ENCODE results near the gene ARSG. TPM values are rescaled to one million over a fixed set of nuclear protein-coding genes. Genes with fewer than 3 reads are reported as not detected.

Gene ARSG
- total and polyA plus RNA-seq, 2 of the 13 experiments (the other 11 are each of a cell fraction or from before 2014, with no cell fraction given), result 3.7 to 15.2 TPM

DNA sequence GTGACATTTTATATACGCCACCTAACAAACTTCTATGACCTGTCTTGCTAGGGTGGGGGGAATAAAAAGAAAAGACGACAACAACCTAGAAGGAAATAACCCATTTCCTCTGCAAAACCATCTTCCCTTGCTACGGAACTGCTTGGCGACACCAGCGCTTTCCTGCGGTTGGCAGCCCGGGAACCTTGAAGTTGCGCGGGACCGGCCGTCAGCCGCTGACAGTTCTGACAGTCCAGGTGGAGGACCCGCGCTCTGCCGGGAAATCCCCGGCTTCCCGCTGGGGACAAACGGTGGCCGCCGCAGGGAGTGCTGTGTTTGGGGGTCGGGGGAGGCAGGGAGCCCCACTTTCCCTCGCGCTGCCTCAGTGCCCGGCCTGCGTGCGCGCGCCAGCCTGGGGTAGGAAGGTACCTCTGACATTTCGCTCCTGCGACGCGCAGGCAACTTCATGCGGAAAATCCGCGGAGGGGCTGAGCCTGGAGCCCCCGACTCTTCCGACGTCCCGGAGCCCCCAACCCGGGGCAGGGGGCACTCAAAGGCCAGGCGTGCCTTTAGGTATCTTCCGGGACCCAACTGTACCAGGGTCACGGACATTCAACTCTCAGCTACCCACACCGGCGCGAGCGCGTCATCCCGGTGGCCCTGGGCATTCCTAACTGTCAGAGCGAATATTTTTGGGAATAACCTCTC, 884 bp upstream of the ARSG start (continued):
- TF ChIP-seq, protein P1, sequence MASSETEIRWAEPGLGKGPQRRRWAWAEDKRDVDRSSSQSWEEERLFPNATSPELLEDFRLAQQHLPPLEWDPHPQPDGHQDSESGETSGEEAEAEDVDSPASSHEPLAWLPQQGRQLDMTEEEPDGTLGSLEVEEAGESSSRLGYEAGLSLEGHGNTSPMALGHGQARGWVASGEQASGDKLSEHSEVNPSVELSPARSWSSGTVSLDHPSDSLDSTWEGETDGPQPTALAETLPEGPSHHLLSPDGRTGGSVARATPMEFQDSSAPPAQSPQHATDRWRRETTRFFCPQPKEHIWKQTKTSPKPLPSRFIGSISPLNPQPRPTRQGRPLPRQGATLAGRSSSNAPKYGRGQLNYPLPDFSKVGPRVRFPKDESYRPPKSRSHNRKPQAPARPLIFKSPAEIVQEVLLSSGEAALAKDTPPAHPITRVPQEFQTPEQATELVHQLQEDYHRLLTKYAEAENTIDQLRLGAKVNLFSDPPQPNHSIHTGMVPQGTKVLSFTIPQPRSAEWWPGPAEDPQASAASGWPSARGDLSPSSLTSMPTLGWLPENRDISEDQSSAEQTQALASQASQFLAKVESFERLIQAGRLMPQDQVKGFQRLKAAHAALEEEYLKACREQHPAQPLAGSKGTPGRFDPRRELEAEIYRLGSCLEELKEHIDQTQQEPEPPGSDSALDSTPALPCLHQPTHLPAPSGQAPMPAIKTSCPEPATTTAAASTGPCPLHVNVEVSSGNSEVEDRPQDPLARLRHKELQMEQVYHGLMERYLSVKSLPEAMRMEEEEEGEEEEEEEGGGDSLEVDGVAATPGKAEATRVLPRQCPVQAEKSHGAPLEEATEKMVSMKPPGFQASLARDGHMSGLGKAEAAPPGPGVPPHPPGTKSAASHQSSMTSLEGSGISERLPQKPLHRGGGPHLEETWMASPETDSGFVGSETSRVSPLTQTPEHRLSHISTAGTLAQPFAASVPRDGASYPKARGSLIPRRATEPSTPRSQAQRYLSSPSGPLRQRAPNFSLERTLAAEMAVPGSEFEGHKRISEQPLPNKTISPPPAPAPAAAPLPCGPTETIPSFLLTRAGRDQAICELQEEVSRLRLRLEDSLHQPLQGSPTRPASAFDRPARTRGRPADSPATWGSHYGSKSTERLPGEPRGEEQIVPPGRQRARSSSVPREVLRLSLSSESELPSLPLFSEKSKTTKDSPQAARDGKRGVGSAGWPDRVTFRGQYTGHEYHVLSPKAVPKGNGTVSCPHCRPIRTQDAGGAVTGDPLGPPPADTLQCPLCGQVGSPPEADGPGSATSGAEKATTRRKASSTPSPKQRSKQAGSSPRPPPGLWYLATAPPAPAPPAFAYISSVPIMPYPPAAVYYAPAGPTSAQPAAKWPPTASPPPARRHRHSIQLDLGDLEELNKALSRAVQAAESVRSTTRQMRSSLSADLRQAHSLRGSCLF (CRISPR knock-in tag; IDR thresholded peaks at IDR 0.05; ENCODE audit: borderline replicate concordance), result no peak
- TF ChIP-seq, protein P2, sequence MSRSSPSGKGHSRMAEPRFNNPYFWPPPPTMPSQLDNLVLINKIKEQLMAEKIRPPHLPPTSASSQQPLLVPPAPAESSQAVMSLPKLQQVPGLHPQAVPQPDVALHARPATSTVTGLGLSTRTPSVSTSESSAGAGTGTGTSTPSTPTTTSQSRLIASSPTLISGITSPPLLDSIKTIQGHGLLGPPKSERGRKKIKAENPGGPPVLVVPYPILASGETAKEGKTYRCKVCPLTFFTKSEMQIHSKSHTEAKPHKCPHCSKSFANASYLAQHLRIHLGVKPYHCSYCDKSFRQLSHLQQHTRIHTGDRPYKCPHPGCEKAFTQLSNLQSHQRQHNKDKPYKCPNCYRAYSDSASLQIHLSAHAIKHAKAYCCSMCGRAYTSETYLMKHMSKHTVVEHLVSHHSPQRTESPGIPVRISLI (CRISPR knock-in tag; IDR thresholded peaks at IDR 0.05; ENCODE audit: borderline replicate concordance), result no peak
- TF ChIP-seq ZNF878 (CRISPR knock-in tag; IDR thresholded peaks at IDR 0.05) (no peak), NFE2L1 (CRISPR knock-in tag; IDR thresholded peaks at IDR 0.05; ENCODE audit: borderline replicate concordance) (no peak), ZNF34 (CRISPR knock-in tag; IDR thresholded peaks at IDR 0.05; ENCODE audit: borderline replicate concordance) (no peak), ZNF260 (CRISPR knock-in tag; IDR thresholded peaks at IDR 0.05; ENCODE audit: borderline replicate concordance, low read depth) (no peak), ZNF235 (CRISPR knock-in tag; IDR thresholded peaks at IDR 0.05; ENCODE audit: borderline replicate concordance) (no peak), ATF1 (CRISPR knock-in tag; IDR thresholded peaks at IDR 0.05) (no peak), ZNF333 (CRISPR knock-in tag; IDR thresholded peaks at IDR 0.05; ENCODE audit: borderline replicate concordance) (no peak), GFI1 (CRISPR knock-in tag; IDR thresholded peaks at IDR 0.05; ENCODE audit: borderline replicate concordance) (no peak; the same call in 1 of the 2 replicates), CBFB (CRISPR knock-in tag; IDR thresholded peaks at IDR 0.05) (no peak), FOXK2 (IDR thresholded peaks at IDR 0.05) (no peak), ZNF549 (CRISPR knock-in tag; IDR thresholded peaks at IDR 0.05) (no peak), REPIN1 (CRISPR knock-in tag; IDR thresholded peaks at IDR 0.05; ENCODE audit: borderline replicate concordance, low read depth) (no peak), ZSCAN22 (CRISPR knock-in tag; IDR thresholded peaks at IDR 0.05) (no peak), PHF8 (CRISPR knock-in tag; IDR thresholded peaks at IDR 0.05) (0 out of 2 replicates have a peak, but pooled peaks have one; percentile 33), MTF1 (CRISPR knock-in tag; IDR thresholded peaks at IDR 0.05) (no peak), ZNF484 (CRISPR knock-in tag; IDR thresholded peaks at IDR 0.05; ENCODE audit: borderline replicate concordance, low read depth) (no peak), MTA3 (CRISPR knock-in tag; IDR thresholded peaks at IDR 0.05) (no peak)
- TF ChIP-seq, protein P3, sequence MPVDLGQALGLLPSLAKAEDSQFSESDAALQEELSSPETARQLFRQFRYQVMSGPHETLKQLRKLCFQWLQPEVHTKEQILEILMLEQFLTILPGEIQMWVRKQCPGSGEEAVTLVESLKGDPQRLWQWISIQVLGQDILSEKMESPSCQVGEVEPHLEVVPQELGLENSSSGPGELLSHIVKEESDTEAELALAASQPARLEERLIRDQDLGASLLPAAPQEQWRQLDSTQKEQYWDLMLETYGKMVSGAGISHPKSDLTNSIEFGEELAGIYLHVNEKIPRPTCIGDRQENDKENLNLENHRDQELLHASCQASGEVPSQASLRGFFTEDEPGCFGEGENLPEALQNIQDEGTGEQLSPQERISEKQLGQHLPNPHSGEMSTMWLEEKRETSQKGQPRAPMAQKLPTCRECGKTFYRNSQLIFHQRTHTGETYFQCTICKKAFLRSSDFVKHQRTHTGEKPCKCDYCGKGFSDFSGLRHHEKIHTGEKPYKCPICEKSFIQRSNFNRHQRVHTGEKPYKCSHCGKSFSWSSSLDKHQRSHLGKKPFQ (CRISPR knock-in tag; IDR thresholded peaks at IDR 0.05; ENCODE audit: insufficient replicate concordance), result no peak
- TF ChIP-seq, protein P4, sequence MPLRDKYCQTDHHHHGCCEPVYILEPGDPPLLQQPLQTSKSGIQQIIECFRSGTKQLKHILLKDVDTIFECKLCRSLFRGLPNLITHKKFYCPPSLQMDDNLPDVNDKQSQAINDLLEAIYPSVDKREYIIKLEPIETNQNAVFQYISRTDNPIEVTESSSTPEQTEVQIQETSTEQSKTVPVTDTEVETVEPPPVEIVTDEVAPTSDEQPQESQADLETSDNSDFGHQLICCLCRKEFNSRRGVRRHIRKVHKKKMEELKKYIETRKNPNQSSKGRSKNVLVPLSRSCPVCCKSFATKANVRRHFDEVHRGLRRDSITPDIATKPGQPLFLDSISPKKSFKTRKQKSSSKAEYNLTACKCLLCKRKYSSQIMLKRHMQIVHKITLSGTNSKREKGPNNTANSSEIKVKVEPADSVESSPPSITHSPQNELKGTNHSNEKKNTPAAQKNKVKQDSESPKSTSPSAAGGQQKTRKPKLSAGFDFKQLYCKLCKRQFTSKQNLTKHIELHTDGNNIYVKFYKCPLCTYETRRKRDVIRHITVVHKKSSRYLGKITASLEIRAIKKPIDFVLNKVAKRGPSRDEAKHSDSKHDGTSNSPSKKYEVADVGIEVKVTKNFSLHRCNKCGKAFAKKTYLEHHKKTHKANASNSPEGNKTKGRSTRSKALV (CRISPR knock-in tag; IDR thresholded peaks at IDR 0.05), result peak; percentile 99
